Activated CD4-positive, CD25-positive, alpha-beta regulatory T cell treated with anti-CD3 and anti-CD28 coated beads, Interleukin-2, amount 50 U/mL, for 16 hours (primary cell): ENCODE measurements around the gene TRABD2B.

Experiments used
- DNase-seq: peaks from one replicate; pipeline ENCODE4 v3.0.0-alpha.2; 2020; ENCODE audit warnings: low read depth, low spot score

TRABD2B gene

DNA sequence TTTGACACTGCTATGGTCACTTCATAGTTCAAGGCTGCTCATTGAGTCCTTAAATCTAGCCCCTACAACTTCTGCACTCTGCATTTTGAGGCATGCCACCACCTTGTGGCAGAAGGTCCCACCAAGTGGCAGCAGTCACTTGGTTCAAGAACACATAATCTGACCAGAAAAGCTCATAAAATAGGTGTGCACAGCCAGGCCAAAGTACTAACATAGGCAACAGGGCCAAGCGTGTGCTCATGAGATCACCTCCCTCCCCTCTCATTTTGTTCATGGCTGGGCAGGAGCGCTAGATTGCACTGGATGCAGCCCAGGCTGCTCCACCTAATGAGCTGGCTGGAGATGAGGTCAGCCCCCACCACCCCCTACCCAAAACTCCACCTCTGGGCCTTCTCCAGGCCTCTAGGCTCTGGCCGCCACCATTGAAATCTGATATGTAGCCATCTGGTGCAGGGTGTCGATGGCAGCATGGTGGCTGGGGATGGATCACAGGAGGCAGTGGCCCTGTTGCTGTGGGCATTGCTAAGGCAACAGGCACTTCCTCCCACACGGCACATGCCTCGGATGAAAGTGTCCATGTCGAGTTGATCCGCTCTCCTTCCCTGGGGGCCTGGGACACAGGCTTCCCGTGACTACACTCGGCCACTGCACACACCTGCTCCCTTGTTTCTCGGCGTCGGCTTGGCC, 193.2 kb downstream of the TRABD2B start:
- no peak for DNase-seq

DNA sequence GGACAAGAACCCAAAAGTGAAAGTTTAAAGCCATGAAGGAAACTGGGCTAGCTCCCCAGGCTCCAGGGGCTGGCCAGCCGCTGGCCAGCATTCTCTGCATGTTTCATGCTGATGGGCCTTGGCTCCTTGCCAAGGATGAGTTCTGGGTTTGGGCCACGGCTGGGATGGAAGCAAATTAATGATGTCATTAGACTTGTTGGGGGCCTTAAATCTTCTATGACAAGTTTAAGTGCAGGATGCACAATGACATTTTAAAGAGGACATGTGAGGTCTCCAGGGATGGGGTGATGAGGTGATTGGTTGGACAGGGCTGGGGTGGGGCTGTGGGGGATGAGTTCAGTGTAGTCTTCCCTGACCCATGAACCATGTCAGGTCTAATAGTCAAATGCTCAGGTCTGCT, 199.6 kb downstream of the TRABD2B start:
- DNase-seq: no peak

- no peak for DNase-seq
Observed at GRCh38 chr1:47796626-47797025, 200.6 kb downstream of the TRABD2B start.

DNA sequence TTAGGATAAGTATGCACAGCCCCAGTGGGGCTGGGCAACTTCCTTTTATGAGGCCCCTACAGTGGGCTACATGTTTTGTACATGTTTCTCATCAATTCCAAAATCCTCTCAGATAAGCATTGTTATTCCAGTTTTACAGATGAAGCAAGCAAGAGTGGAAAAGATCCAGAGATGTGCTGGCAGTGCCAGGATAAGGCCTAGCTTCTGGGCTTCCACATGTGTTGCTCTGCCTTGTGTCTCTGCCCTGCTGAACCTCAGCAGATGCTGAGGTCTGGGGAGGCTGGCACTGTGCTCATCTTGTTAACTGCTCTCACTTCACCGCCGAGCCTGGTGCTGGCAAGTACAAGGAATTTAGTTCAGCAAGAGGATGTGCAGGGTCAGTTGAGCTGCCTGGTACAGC, 202.1 kb downstream of the TRABD2B start:
- DNase-seq: no peak

GRCh38 chr1:47794530-47794929, 202.7 kb downstream of the TRABD2B start:
- no peak for DNase-seq

- no peak for DNase-seq
Observed at GRCh38 chr1:47794081-47794480, 203.1 kb downstream of the TRABD2B start.

- DNase-seq: no peak
Observed at GRCh38 chr1:47793563-47793962, 203.6 kb downstream of the TRABD2B start.

DNA sequence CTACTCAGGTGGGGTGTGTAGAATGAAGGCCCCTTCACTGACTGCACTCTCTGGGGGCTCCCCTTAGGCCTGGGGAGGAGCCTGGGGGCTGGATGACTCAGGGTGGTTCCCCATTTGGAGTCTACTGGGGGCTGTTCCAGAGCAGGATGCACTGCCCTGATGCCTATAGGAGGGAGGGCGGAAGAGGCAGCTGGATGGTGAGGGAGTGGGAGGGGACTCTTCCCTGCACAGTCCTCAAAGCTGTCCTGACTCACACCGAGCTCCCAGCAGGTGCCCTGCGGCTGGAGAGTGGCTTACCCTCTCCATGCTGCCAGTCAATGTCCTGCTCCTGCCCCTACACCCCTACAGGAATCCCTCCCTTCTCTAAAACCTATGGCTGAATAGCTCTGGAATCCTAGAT, 204.4 kb downstream of the TRABD2B start:
- DNase-seq: no peak

GRCh38 chr1:47791879-47792608, 205.1 kb downstream of the TRABD2B start:
- DNase-seq: no peak

- no peak for DNase-seq
Observed at GRCh38 chr1:47788761-47789160, 208.4 kb downstream of the TRABD2B start.

- DNase-seq: no peak
Observed at GRCh38 chr1:47787560-47787959, 209.6 kb downstream of the TRABD2B start.

DNA sequence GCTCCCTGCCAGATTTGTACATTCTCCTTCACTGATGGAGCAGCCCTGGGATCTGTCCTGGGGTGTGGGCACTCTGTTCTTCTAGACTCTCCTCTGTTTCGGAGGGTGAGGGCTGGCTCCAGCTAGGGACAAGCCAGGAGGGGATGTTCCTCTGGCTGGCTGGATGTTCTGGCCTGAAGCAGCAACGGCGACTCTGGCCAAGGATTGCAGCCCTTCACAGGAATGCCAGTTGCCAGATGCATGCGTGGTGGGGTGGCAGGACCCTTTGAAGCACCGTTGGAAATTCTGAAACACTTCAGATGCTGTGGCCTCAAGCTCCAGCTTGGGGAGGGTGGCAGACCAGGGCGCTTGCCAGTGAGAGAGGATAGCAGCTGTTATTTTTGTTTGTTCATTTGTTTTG, 210.9 kb downstream of the TRABD2B start:
- DNase-seq: no peak

- no peak for DNase-seq
Observed at GRCh38 chr1:47785561-47786271, 211.5 kb downstream of the TRABD2B start.

- DNase-seq: no peak
Observed at GRCh38 chr1:47785118-47785517, 212.1 kb downstream of the TRABD2B start.

DNA sequence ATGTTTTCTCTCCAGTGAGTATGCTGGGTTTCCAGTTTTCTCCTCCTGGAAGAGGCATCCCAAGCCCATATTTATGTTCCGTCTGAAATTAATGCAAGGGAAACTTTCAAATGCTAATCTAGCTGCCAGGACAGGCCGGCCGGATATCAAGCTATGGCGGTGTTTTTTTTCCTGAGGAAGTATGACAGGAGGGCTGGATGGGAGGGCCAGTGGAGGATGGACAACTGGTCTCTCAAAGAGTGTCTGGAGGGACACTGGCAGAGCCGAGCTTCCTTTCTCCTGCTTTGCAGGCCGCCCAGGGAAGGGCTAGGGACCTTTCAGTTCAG, 212.7 kb downstream of the TRABD2B start:
- DNase-seq: no peak

DNA sequence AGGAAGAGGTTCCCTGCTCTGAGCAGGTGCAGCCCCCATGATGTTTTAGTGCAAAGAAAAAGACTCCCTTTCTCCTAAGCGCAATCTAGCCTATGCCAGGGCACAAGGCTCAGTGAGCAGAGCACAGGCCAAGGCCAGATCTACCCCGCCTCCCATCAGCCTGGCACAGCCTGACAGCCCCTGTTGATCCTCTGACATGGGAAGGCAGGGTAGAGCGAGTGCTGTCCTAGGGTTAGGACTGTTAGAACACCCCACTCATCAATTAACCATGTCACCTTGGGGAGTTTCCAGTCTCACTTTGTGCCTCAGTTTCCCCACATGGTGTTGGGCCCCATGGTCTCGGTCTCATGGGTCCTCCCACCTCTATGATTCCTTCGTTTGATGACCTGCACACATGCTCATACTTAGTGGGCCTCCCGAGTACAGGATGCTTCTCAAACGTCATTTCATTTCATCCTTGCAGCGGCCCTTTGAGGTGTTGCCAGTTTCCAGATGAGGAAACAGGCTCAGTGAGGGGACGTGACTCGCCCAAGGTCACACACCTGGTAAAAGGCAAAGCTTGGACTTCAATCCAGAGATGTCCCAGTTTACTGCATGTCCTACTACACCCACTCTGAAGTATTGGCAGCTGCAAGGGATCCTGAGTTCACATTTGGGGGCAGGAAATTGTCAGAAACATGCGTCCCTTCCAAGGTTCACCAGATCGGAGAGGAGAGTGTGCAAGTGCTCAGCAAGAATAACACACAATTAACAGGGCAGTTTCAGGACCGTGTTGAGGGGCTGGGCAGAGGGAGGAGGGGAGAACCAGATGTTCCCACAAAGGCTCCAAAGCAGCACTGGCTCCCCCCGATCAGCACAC, 213.3 kb downstream of the TRABD2B start:
- no peak for DNase-seq

- no peak for DNase-seq
Observed at GRCh38 chr1:47782414-47783166, 214.6 kb downstream of the TRABD2B start.

DNA sequence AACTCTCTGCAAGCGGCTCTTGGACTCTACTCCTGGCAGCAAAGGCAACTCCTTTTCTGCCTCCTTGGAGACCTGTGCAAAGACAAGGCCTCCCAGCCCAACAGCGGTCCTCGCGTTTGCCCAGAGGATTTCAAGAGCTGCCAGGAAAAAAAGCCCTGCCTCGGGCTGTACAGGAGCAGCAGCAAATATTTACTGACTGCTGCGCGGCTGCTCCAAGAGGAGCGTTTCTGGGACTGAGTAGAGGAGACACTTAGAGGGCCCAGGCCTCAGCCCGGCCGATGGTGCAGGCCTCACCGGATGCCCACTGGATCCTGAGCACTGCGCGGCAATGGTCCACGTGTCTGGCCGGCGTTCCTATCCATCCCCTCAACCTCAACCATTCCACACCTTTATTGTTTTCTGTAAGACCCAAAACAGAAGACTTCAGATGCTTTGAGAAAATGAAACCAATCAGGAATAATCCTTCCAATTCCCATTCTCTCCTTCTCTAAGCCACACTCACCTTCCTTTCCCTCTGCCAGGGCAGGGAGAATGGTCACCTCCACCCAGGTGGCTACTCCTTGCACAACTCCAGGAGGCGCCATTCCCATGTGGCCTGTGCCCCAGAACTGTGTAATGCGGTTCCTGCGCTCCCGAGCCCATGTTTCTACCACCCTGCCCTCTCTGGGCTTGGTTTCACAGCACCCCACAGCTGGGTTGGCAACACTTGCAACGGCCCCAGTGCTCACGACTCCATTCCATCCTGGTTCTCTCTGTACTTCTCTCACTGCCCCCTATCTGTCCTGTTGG, 215.8 kb downstream of the TRABD2B start:
- DNase-seq: no peak

GRCh38 chr1:47780469-47780995, 216.7 kb downstream of the TRABD2B start:
- no peak for DNase-seq

DNA sequence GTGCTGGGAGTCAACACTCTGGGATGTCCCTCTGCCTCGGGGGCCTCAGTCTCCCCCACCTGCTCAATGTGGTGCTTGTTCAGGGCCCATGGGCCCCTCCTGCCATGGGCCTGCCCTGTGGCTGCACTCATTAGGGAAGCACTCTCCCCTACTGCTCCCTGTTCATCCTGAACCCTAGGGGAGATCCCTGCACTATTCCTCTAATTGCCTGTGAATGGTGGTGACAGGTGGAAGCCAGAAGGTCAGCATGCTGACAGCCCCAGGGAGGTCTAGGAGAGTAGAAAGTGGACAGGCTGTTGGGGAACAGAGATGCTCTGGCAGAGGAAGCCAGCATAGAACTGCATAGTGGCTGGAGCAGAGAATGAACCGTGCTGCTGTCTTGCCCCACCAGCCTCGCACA, 217.6 kb downstream of the TRABD2B start:
- DNase-seq: no peak
